IPS DF 6.9 (cell line): ENCODE results near the gene ZNF556.
"Not testable (repeated sequence)": the region's sequence is repeated elsewhere in the genome, so short reads cannot be mapped to it uniquely, and the experiment has no call there.

Source experiments
- DNase-seq: peaks from one replicate; pipeline ENCODE4 v3.0.0-alpha.2; 2013; ENCODE audit warnings: low read depth, low spot score
- H3K27ac ChIP-seq: one replicate; pipeline ENCODE4 v1.5.1; 2013; ENCODE audit warnings: low read length, control low read depth
- H3K27me3 ChIP-seq: 2 replicates; pipeline ENCODE4 v1.6.1; 2013; ENCODE audit warnings: mild to moderate bottlenecking, low read length; ENCODE audit not compliant: control insufficient read depth, insufficient read depth
- H3K36me3 ChIP-seq: 2 replicates; pipeline ENCODE4 v1.6.1; 2013; ENCODE audit warnings: low read length; ENCODE audit not compliant: control insufficient read depth, insufficient read depth
- H3K4me1 ChIP-seq: 2 replicates; pipeline ENCODE4 v1.6.1; 2013; ENCODE audit warnings: low read length; ENCODE audit not compliant: control insufficient read depth, insufficient read depth
- H3K4me3 ChIP-seq: 2 replicates; pipeline ENCODE4 v1.5.1; 2013; ENCODE audit warnings: mild to moderate bottlenecking, low read length
- H3K9me3 ChIP-seq: 2 replicates; pipeline ENCODE4 v1.6.1; 2013; ENCODE audit warnings: low read length, inconsistent platforms; ENCODE audit not compliant: control insufficient read depth, insufficient read depth
- WGBS: extraction: QIAGEN DNeasy Blood & Tissue Kit; methylation state at CpG from one replicate; pipeline ENCODE4 v1.1.7; 2013; ENCODE audit warnings: mixed read lengths, missing lambda C conversion rate; ENCODE audit not compliant: insufficient read length, insufficient coverage; 5-methylcytosine and 5-hydroxymethylcytosine counted together

The ZNF556 gene

GRCh38 chr19:2883686-2884439, 16.7 kb downstream of the ZNF556 start:
- Histone ChIP-seq H3K4me3 (no peak overlapping the region), H3K36me3 (no peaks in the 10 kb centered on the region), H3K27me3 (no peaks in the 10 kb centered on the region), H3K4me1 (no peaks in the 10 kb centered on the region; the same call in 1 of the 2 replicates), H3K9me3 (no peaks in the 10 kb centered on the region), H3K27ac (no peak overlapping the region)
- no peak for DNase-seq
- WGBS: no CpG with 5 or more reads among the region's 14 CpGs

DNA sequence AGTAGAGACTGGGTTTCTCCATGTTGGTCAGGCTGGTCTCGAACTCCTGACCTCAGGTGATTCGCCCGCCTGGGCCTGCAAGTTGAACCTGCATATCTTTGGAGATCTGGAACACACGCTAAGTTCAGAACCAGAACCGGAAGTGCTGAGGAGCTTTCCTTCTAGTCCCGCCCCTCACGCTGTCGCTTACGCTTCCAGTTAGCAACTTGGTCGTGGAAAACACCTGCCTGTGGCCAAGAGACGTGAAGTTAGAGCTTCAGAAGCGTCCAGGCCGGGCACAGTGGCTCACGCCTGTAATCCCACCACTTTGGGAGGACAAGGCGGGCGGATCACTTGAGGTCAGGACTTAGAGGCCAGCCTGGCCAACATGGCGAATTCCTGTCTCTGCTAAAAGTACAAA, 18.6 kb downstream of the ZNF556 start:
- no peak for DNase-seq
- Histone ChIP-seq H3K27me3 (no peaks in the 10 kb centered on the region), H3K9me3 (no peaks in the 10 kb centered on the region), H3K4me3 (no peak overlapping the region), H3K36me3 (no peaks in the 10 kb centered on the region), H3K27ac (no peak overlapping the region), H3K4me1 (no peaks in the 10 kb centered on the region; the same call in 1 of the 2 replicates)
- WGBS: no CpG with 5 or more reads among the region's 17 CpGs

DNA sequence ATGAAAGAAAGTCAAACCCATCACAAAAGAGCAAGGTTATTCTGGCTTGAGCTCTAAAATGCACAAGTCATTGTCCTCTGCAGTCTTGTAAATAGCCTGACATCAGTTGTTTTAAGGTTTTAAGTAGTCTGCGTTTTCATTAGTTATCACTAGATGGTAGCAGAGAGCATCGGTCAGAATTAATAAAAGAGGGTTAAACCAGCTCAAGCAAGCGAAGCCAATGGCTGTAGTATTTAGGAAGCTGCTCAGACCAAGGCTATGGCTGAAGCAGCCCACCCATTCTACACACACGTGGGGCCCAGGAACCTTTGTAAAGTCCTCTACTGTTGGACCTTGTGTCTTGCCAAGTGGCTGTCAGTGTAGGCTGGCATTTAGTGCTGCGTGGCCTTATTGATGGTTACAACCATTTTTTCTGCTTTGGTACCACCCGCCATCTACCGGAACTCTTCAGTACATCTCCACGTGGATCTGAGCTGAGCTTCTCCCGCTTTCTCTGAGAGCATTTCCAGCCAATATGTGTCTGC, 20.3 kb downstream of the ZNF556 start:
- WGBS: no CpG with 5 or more reads among the region's 9 CpGs
- H3K4me3 ChIP-seq: no peak overlapping the region
- H3K9me3 ChIP-seq: no peaks in the 10 kb centered on the region
- no peaks in the 10 kb centered on the region for H3K27me3 ChIP-seq
- H3K36me3 ChIP-seq: no peaks in the 10 kb centered on the region
- no peaks in the 10 kb centered on the region; the same call in 1 of the 2 replicates for H3K4me1 ChIP-seq
- no peak overlapping the region for H3K27ac ChIP-seq
- DNase-seq: peak; percentile 37

GRCh38 chr19:2888731-2889224, 21.6 kb downstream of the ZNF556 start:
- WGBS: no CpG with 5 or more reads among the region's 37 CpGs
- DNase-seq: no peak
- Histone ChIP-seq H3K36me3 (no peaks in the 10 kb centered on the region), H3K27me3 (no peaks in the 10 kb centered on the region), H3K9me3 (no peaks in the 10 kb centered on the region), H3K4me1 (no peaks in the 10 kb centered on the region; the same call in 1 of the 2 replicates), H3K27ac (no peak overlapping the region), H3K4me3 (no peak overlapping the region)

DNA sequence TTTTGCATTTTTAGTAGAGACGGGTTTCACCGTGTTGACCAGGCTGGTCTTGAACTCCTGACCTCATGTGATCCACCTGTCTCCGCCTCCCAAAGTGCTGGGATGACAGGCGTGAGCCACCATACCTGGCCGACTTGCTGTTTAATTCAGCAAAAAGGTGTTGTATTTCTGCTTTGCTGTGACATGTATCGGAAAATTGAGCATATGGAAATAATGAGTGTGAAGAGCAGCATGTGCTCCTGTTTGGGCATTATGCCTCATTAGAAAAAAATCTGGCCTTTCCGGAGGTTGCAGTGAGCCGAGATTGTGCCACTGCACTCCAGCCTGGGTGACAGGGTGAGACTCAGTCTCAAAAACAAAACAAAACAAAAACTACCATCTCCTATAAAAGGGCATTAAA, 23.4 kb downstream of the ZNF556 start:
- not testable (repeated sequence) for H3K27me3 ChIP-seq, H3K4me3 ChIP-seq, H3K4me1 ChIP-seq, H3K27ac ChIP-seq, DNase-seq, H3K36me3 ChIP-seq, H3K9me3 ChIP-seq
- WGBS: no CpG with 5 or more reads among the region's 8 CpGs

DNA sequence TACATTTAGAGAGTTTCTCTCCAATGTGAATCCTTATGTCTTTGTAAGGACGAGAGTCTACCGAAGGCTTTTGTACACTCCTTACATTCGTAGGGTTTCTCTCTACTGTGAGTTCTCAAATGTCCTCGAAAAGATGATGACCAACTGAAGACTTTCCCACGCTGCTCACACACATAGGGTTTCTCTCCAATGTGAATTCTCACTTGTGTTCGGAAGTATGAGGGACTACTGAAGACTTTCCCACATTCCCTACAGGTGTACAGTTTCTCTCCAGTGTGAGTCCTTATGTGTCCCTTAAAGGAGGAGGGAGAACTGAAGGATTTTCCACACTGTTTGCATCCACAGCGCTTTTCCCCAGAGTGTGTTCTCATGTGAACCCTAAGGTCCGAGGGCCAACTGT, 29.6 kb downstream of the ZNF556 start:
- no peaks in the 10 kb centered on the region for H3K36me3 ChIP-seq
- no peaks in the 10 kb centered on the region for H3K27me3 ChIP-seq
- no peak for DNase-seq
- H3K4me3 ChIP-seq: no peak overlapping the region
- no peaks in the 10 kb centered on the region for H3K4me1 ChIP-seq
- no peak overlapping the region for H3K27ac ChIP-seq
- H3K9me3 ChIP-seq: no peaks in the 10 kb centered on the region
- WGBS: no CpG with 5 or more reads among the region's 8 CpGs

- Histone ChIP-seq H3K4me3 (peak within 1 kb of the TSS; percentile 94), H3K4me1 (no peaks in the 10 kb centered on the region), H3K36me3 (no peaks in the 10 kb centered on the region), H3K9me3 (no peaks in the 10 kb centered on the region), H3K27ac (no peak within 1 kb of the TSS), H3K27me3 (no peaks in the 10 kb centered on the region)
- peak; percentile 95 for DNase-seq
- WGBS: no CpG with 5 or more reads among the region's 100 CpGs
Measured at GRCh38 chr19:2900296-2901252, 33.4 kb downstream of the ZNF556 start, which contains the start of gene ZNF57. Gene ZNF57, plus strand, starts transcription at chr19:2900928. Its CDS starts 118 bp downstream, at chr19:2901046.

DNA sequence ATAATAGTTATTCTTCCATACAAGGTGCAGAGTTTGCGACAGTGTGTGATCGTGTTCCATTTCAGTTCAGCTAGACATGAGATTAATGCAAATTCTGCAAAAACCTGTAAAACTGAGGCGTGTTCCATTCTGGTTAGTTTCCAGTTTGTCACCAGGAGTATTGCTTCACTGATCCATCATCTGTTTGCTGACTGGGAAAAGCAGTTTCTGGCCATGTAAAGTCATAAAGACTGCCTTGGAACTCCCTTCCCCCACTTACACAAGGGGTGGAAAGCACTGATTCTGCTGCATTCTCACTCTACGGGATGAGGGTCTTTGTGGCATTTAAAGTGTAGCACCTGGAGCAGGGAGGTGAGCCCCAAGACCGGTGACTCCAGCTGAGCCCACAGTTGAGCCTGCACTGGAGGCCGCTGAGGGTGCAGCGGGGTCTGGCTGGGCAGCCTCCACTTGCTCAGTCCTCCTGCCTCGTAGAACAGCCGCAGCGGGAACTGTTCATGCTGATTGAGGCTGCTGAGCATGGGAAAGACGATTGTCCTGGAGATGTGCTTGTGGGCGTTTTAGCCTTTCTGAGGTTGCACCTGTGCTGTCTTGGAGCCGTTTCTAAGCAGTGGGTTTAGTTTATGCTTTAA, 35.6 kb downstream of the ZNF556 start:
- no peaks in the 10 kb centered on the region for H3K36me3 ChIP-seq
- H3K27ac ChIP-seq: no peak overlapping the region
- WGBS: no CpG with 5 or more reads among the region's 13 CpGs
- no peaks in the 10 kb centered on the region for H3K27me3 ChIP-seq
- no peak overlapping the region for H3K4me3 ChIP-seq
- H3K9me3 ChIP-seq: no peaks in the 10 kb centered on the region
- H3K4me1 ChIP-seq: 0 out of 2 replicates have a peak, but pooled peaks cover 2% of the 10 kb centered on the region
- DNase-seq: no peak

GRCh38 chr19:2903326-2903725, 36.2 kb downstream of the ZNF556 start:
- DNase-seq, H3K27me3 ChIP-seq, H3K36me3 ChIP-seq, H3K9me3 ChIP-seq, H3K4me1 ChIP-seq, H3K27ac ChIP-seq, H3K4me3 ChIP-seq: not testable (repeated sequence)
- no CpG with 5 or more reads among the region's 13 CpGs for WGBS
